Testis (tissue), 2 donors: Measurements from ENCODE around the gene BHMT.

ENCODE experiments used
- POLR2A ChIP-seq: fragments of 450-650 bp; IDR thresholded peaks from one replicate; pipeline ENCODE4 v1.6.1; 2017; ENCODE audit warnings: antibody characterized with exemption, mild to moderate bottlenecking, moderate library complexity
- TF ChIP-seq, protein P1 (sequence below), 3 experiments: fragments of 450-650 bp in 2 of 3; fragments of 200-600 bp in 1 of 3; sonication (generic) in 1 of 3; IDR thresholded peaks; one replicate each; pipeline ENCODE4 v1.5.1; 2016 to 2019; ENCODE audit warnings: antibody characterized with exemption in 3 of 3, mild to moderate bottlenecking in 2 of 3, moderate library complexity in 1 of 3

DNA sequence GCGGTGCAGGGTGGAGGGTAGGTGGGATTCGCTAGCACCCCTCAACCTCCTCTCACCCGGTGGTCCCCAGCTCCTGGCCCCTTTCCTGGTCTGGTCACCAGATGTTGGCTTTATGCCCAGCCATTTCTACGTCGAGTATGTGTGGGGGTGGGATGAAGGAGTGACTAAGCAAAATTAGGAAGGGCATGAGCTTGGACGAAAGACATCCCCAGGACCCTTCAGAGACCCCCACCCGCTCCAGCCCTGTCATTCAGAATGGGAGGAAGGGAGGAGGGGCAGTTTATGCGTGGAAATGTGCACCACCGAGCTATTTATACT lies 41.3 kb upstream of the BHMT start:
- TF ChIP-seq, protein P1, sequence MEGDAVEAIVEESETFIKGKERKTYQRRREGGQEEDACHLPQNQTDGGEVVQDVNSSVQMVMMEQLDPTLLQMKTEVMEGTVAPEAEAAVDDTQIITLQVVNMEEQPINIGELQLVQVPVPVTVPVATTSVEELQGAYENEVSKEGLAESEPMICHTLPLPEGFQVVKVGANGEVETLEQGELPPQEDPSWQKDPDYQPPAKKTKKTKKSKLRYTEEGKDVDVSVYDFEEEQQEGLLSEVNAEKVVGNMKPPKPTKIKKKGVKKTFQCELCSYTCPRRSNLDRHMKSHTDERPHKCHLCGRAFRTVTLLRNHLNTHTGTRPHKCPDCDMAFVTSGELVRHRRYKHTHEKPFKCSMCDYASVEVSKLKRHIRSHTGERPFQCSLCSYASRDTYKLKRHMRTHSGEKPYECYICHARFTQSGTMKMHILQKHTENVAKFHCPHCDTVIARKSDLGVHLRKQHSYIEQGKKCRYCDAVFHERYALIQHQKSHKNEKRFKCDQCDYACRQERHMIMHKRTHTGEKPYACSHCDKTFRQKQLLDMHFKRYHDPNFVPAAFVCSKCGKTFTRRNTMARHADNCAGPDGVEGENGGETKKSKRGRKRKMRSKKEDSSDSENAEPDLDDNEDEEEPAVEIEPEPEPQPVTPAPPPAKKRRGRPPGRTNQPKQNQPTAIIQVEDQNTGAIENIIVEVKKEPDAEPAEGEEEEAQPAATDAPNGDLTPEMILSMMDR (IDR thresholded peaks at IDR 0.05): no peak
- no peak for TF ChIP-seq POLR2A
